Testis (tissue), 2 donors: ENCODE results near the gene INTS4.
"Not testable (repeated sequence)": the region's sequence is repeated elsewhere in the genome, so short reads cannot be mapped to it uniquely, and the experiment has no call there.

Experiments used
- POLR2A ChIP-seq: fragments of 450-650 bp; IDR thresholded peaks from one replicate; pipeline ENCODE4 v1.6.1; 2017; ENCODE audit warnings: antibody characterized with exemption, mild to moderate bottlenecking, moderate library complexity
- TF ChIP-seq, protein P1 (sequence below), 3 experiments: fragments of 450-650 bp in 2 of 3; fragments of 200-600 bp in 1 of 3; sonication (generic) in 1 of 3; IDR thresholded peaks; one replicate each; pipeline ENCODE4 v1.5.1; 2016 to 2019; ENCODE audit warnings: antibody characterized with exemption in 3 of 3, mild to moderate bottlenecking in 2 of 3, moderate library complexity in 1 of 3

DNA sequence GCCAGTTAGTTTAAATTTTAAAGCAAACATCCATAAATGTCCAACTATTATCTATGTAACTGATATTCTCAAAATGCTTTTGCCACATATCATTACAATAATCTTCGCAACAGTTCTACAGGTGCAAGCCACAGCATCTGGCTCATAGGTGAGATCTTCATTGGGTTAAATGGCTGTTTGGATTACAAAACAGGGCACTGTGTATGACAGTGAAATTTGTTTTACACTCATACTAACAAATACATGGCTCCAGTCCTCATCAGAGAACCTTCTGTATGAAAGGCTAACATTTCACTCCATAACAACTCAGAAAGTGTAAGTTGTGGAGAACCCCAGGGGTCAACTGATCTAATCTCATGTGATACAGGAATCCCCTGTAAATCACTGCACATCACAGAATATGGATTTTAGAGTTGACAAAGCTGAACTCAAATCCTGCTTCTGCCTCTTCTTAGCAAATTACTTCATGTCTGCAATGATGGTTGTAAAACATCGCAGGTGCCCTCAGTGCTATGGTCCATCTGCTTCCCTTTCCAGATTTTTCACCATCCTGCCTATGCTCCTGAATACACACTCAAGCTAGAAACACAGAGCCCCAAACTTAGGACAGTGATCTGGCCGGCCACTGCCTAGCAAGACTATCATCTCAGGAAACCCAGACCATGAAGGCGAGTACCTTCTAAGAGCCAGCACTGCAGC lies 80.7 kb downstream of the INTS4 start:
- TF ChIP-seq, protein P1, sequence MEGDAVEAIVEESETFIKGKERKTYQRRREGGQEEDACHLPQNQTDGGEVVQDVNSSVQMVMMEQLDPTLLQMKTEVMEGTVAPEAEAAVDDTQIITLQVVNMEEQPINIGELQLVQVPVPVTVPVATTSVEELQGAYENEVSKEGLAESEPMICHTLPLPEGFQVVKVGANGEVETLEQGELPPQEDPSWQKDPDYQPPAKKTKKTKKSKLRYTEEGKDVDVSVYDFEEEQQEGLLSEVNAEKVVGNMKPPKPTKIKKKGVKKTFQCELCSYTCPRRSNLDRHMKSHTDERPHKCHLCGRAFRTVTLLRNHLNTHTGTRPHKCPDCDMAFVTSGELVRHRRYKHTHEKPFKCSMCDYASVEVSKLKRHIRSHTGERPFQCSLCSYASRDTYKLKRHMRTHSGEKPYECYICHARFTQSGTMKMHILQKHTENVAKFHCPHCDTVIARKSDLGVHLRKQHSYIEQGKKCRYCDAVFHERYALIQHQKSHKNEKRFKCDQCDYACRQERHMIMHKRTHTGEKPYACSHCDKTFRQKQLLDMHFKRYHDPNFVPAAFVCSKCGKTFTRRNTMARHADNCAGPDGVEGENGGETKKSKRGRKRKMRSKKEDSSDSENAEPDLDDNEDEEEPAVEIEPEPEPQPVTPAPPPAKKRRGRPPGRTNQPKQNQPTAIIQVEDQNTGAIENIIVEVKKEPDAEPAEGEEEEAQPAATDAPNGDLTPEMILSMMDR (IDR thresholded peaks at IDR 0.05) = not testable (repeated sequence)
- not testable (repeated sequence) for TF ChIP-seq POLR2A
